Measurements from ENCODE around the gene PLEKHA8. TPM values are rescaled to one million over a fixed set of nuclear protein-coding genes. Genes with fewer than 3 reads are reported as not detected.

PLEKHA8 gene
- total and polyA plus RNA-seq, 2 of the 8 experiments (the other 6 are each of a cell fraction or from before 2014, with no cell fraction given): 10.7 to 44.0 TPM

GRCh38 chr7:29987083-29987482 lies 41.1 kb upstream of the PLEKHA8 start:
- H3K27me3 ChIP-seq (replicated peaks in 1 of 4; ENCODE audit: control insufficient read depth in 3 of 4, extremely low read depth in 1 of 4, insufficient read depth in 3 of 4, low read length in 3 of 4): peaks cover 0 to 2% (median 0%) of the 10 kb centered on the region in 4 experiments; a peak in 1 of 7 replicates
- ChIA-PET POLR2A (ENCODE audit: partially characterized antibody) (no interaction called here), CTCF (ENCODE audit: partially characterized antibody) (interaction anchor here (1.4 to 2.9 kb wide), 3 partner anchors 9 to 75 kb away, joined by 5 to 21 read pairs (median 8); no protein-coding TSS in a partner anchor)
- no peak overlapping the region for H3K9ac ChIP-seq (replicated peaks in 1 of 4; ENCODE audit: extremely low read depth in 1 of 4, low read depth in 3 of 4, low read length in 3 of 4)
- no peak overlapping the region for H4K91ac ChIP-seq (replicated peaks; ENCODE audit: insufficient read length, low read length)
- H3K18ac ChIP-seq (ENCODE audit: extremely low read depth, low read length): no peak overlapping the region
- no peak overlapping the region for H2BK15ac ChIP-seq (ENCODE audit: low read length)
- H2BK120ac ChIP-seq (replicated peaks; ENCODE audit: low read depth, low read length): no peak overlapping the region
- H2BK20ac ChIP-seq (ENCODE audit: low read length): no peak overlapping the region
- peaks cover 4% of the 10 kb centered on the region for H3K23me2 ChIP-seq (ENCODE audit: low read depth, low read length)
- H4K20me1 ChIP-seq (replicated peaks in 1 of 2; ENCODE audit: control insufficient read depth in 1 of 2, insufficient read depth in 2 of 2, low read length in 2 of 2): peaks cover 2 to 4% of the 10 kb centered on the region in 2 experiments
- H3K27ac ChIP-seq (ENCODE audit: low read depth, low read length): no peak overlapping the region
- H2BK5ac ChIP-seq (ENCODE audit: low read depth, low read length): no peak overlapping the region
- no peak overlapping the region for H2BK12ac ChIP-seq (ENCODE audit: low read depth, low read length)
- WGBS, 2 experiments (ENCODE audit: extremely low coverage in 1 of 2, insufficient coverage in 1 of 2, insufficient read length in 1 of 2, insufficient replicate concordance in 2 of 2, low coverage in 1 of 2, low lambda C conversion rate in 2 of 2, missing lambda C conversion rate in 1 of 2): 87% methylated on average over 2 of the region's 2 CpGs; no CpG with 5 or more reads in 1 of the 2 experiments
- no peak overlapping the region for H2AK5ac ChIP-seq (ENCODE audit: low read depth, low read length)
- peak overlapping the region in 1 of 2 experiments; percentile 91; a peak in 1 of 4 replicates for H3K4me2 ChIP-seq (ENCODE audit: insufficient read depth in 1 of 2, low read depth in 2 of 2, low read length in 2 of 2)
- no peak for DNase-seq (ENCODE audit: low read depth in 1 of 2, low spot score in 2 of 2)
- no peak overlapping the region for H4K5ac ChIP-seq (ENCODE audit: insufficient read length, low read depth, low read length)
- H3K4me3 ChIP-seq (ENCODE audit: extremely low read depth in 1 of 4, insufficient read depth in 2 of 4, low read depth in 3 of 4, low read length in 4 of 4): 0 out of 8 replicates have a peak overlapping the region, but pooled peaks of 1 of the 4 experiments have one; percentile 90
- peaks cover 0 to 46% of the 10 kb centered on the region in 2 experiments; a peak in 3 of 4 replicates for H3K79me2 ChIP-seq (ENCODE audit: control insufficient read depth in 1 of 2, insufficient read depth in 2 of 2, low read length in 2 of 2)
- peaks cover 4% of the 10 kb centered on the region for H3K79me1 ChIP-seq (ENCODE audit: low read depth, low read length)
- no peaks in the 10 kb centered on the region for H3K9me3 ChIP-seq (ENCODE audit: insufficient read depth in 2 of 2, low read depth in 1 of 2, low read length in 1 of 2)
- H3K4me1 ChIP-seq (replicated peaks in 1 of 4; ENCODE audit: control insufficient read depth in 3 of 4, insufficient read depth in 4 of 4, low read length in 3 of 4): peaks cover 0 to 10% (median 6%) of the 10 kb centered on the region in 4 experiments; a peak in 5 of 7 replicates
- no peak for FAIRE-seq
- no peak overlapping the region for H4K8ac ChIP-seq (ENCODE audit: extremely low read depth, insufficient read depth, low read length)
- H3K36me3 ChIP-seq (ENCODE audit: control insufficient read depth in 2 of 4, insufficient read depth in 4 of 4, low read length in 3 of 4): no peaks in the 10 kb centered on the region; a peak in 1 of 8 replicates
- H3K14ac ChIP-seq (ENCODE audit: insufficient read length): no peak overlapping the region
- no peak overlapping the region for H3K23ac ChIP-seq (ENCODE audit: insufficient read length)
- H3K4ac ChIP-seq (replicated peaks; ENCODE audit: insufficient read length, low read depth, low read length): no peak overlapping the region
- no peak overlapping the region for H2AFZ ChIP-seq (ENCODE audit: low read length)
- no peak overlapping the region for H3K56ac ChIP-seq (replicated peaks; ENCODE audit: insufficient read length, low read depth, low read length)
- no peak for TF ChIP-seq CBX5 (IDR thresholded peaks at IDR 0.05; ENCODE audit: low read depth, low read length)
- no peak for TF ChIP-seq JUN (IDR thresholded peaks at IDR 0.05; ENCODE audit: low read depth, low read length)
- no peak for TF ChIP-seq JUND (IDR thresholded peaks at IDR 0.05; ENCODE audit: low read length)
- no peak for TF ChIP-seq CREB1 (IDR thresholded peaks at IDR 0.05)
- no peak for TF ChIP-seq RAD21 (IDR thresholded peaks at IDR 0.05 in 1 of 2, conservative IDR thresholded peaks at IDR 0.05 in 1 of 2; ENCODE audit: low read depth in 2 of 2, low read length in 2 of 2)
- TF ChIP-seq CHD1 (IDR thresholded peaks at IDR 0.05; ENCODE audit: low read depth, low read length): no peak
